Measurements from ENCODE around the gene NACA2. TPM values are rescaled to one million over a fixed set of nuclear protein-coding genes. Genes with fewer than 3 reads are reported as not detected.

NACA2 gene
- total RNA-seq, 2 experiments from 2014 or later = not detected

Other genes with a start within 250 kb of the NACA2 start
- gene TBX2, start 191.4 kb downstream of the NACA2 start, total RNA-seq = not detected
- not detected for gene TBX4, start 138.8 kb downstream of the NACA2 start, total RNA-seq

Measured in activated naive CD4-positive, alpha-beta T cell treated with anti-CD3 and anti-CD28 coated beads for 36 hours (primary cell).